Right lobe of liver (tissue), 6 donors: ENCODE results near the gene SPTB. TPM values are rescaled to one million over a fixed set of nuclear protein-coding genes. Genes with fewer than 3 reads are reported as not detected.
"Not testable (repeated sequence)": the region's sequence is repeated elsewhere in the genome, so short reads cannot be mapped to it uniquely, and the experiment has no call there.

Experiments used
- ATAC-seq, 4 donors: fragments of 200-7000 bp; cut with Tn5 transposase; one replicate each; pipeline ENCODE4 v1.9.1; 2020; ENCODE audit warnings: mild to moderate bottlenecking in 4 of 4, moderate library complexity in 4 of 4
- DNase-seq, 3 donors: peaks; one replicate each; pipeline ENCODE4 v3.0.0-alpha.2; 2020
- H3K27ac ChIP-seq, 3 donors: fragments of 200-600 bp; one replicate each; pipeline ENCODE4 v1.8.0; 2022
- H3K27me3 ChIP-seq, 2 donors: fragments of 200-600 bp; one replicate each; pipeline ENCODE4 v1.8.0; 2022
- H3K36me3 ChIP-seq, 4 donors: fragments of 200-600 bp; sonication (generic) in 1 of 4; one replicate each; pipeline versions ENCODE4 v1.5.1 to v1.8.0; 2017 to 2022; ENCODE audit warnings: control low read depth in 1 of 4
- H3K4me1 ChIP-seq, 4 donors: fragments of 200-600 bp; sonication (generic) in 1 of 4; one replicate each; pipeline versions ENCODE4 v1.5.1 to v1.8.0; 2017 to 2022; ENCODE audit warnings: control low read depth in 1 of 4
- H3K4me3 ChIP-seq, 3 donors: fragments of 200-600 bp; one replicate each; pipeline ENCODE4 v1.8.0; 2022
- H3K9me3 ChIP-seq, 4 donors: fragments of 200-600 bp; sonication (generic) in 1 of 4; one replicate each; pipeline versions ENCODE4 v1.5.1 to v1.8.0; 2017 to 2022; ENCODE audit warnings: control low read depth in 1 of 4
- CTCF ChIP-seq, 4 donors: fragments of 200-600 bp in 3 of 4; fragments of 450-650 bp in 1 of 4; IDR thresholded peaks; one replicate each; pipeline versions ENCODE4 v1.5.1 to v1.8.0; 2016 to 2022; ENCODE audit warnings: antibody characterized with exemption in 4 of 4, mild to moderate bottlenecking in 2 of 4
- POLR2A ChIP-seq: fragments of 450-650 bp; IDR thresholded peaks from one replicate; pipeline ENCODE4 v1.6.1; 2017; ENCODE audit warnings: antibody characterized with exemption, mild to moderate bottlenecking
- WGBS: methylation state at CpG from one replicate; pipeline ENCODE4 v1.1.6; 2018; ENCODE audit warnings: low coverage, low lambda C conversion rate; ENCODE audit not compliant: insufficient coverage; ENCODE audit errors: missing lambda C conversion rate; 5-methylcytosine and 5-hydroxymethylcytosine counted together
- intact Hi-C, 2 donors: fragments of 100-400 bp; cut with DNase I; formaldehyde crosslinking; loops; one replicate each; pipeline versions ENCODE4 v1.11.2 to v1.14.1; 2022
- total RNA-seq, 6 experiments: library from RNA; depleted of rRNA in 2 of 6; stranded (reverse); fragments of >200 nt in 2 of 6; fragmentation: NEBNext Ultra II Directional in 3 of 6; extraction: Animal tissue kit (Norgen Biotek cat#: 25700) in 3 of 6; gene quantifications; one replicate each; pipeline versions ENCODE4 v1.1.0 to v1.2.4, GENCODE V29; 2016 to 2023
- donor health status: DM: no; HTN: yes; CAD: no.
- donor health status: DM: no; HTN: no; CAD: no.
- donor health status: DM: no; HTN: no; CAD: no.
- donor health status: DM: no; HTN: yes; CAD: no.
- donor health status: DM: no; HTN: yes; CAD: no.

The SPTB gene
- total RNA-seq, 6 experiments from 2014 or later, result 0.12 to 2.4 (median 0.72) TPM

- 1% methylated on average over 35 of the region's 49 CpGs for WGBS
- no peaks in the 10 kb centered on the region for H3K36me3 ChIP-seq
- intact Hi-C loops, result no loop called here
- H3K27me3 ChIP-seq, result no peaks in the 10 kb centered on the region
- DNase-seq (peak; percentile 97 to 99 (median 98)), ATAC-seq (peak; percentile 98 to 99 (median 99))
- no peaks in the 10 kb centered on the region for H3K9me3 ChIP-seq
- peaks cover 0 to 27% (median 10%) of the 10 kb centered on the region in 4 donors for H3K4me1 ChIP-seq
- H3K4me3 ChIP-seq, result peak within 1 kb of the TSS; percentile 82 to 97 (median 96)
- TF ChIP-seq CTCF (IDR thresholded peaks at IDR 0.05) (no peak), POLR2A (peak; percentile 85)
- peak within 1 kb of the TSS; percentile 94 for H3K27ac ChIP-seq
These were observed 34.7 kb upstream of the SPTB start, which contains the start of gene CHURC1 for GRCh38 chr14:64914237-64915028. Gene CHURC1 (plus strand): TSS chr14:64914455. CDS start chr14:64914496, 41 bp downstream.

GRCh38 chr14:64913477-64913876, 33.8 kb upstream of the SPTB start:
- ATAC-seq, H3K36me3 ChIP-seq, H3K27ac ChIP-seq, intact Hi-C loops, H3K27me3 ChIP-seq, H3K9me3 ChIP-seq, DNase-seq: not testable (repeated sequence)
- WGBS, result 36% methylated on average over 5 of the region's 5 CpGs
- peak overlapping the region in 1 of 3 donors; percentile 82 for H3K4me3 ChIP-seq
- H3K4me1 ChIP-seq, result peaks cover 0 to 18% (median 8%) of the 10 kb centered on the region in 4 donors

GRCh38 chr14:64912261-64912660, 32.6 kb upstream of the SPTB start:
- Histone ChIP-seq H3K27ac (no peak overlapping the region), H3K9me3 (no peaks in the 10 kb centered on the region), H3K4me1 (peaks cover 0 to 12% (median 6%) of the 10 kb centered on the region in 4 donors), H3K4me3 (no peak overlapping the region), H3K36me3 (no peaks in the 10 kb centered on the region), H3K27me3 (no peaks in the 10 kb centered on the region)
- TF ChIP-seq CTCF (IDR thresholded peaks at IDR 0.05) (no peak), POLR2A (no peak)
- ATAC-seq, result no peak
- intact Hi-C loops, result no loop called here
- 0% methylated on average over 1 of the region's 1 CpG for WGBS
- no peak for DNase-seq

- Histone ChIP-seq H3K36me3 (no peaks in the 10 kb centered on the region), H3K27me3 (no peaks in the 10 kb centered on the region), H3K27ac (no peak overlapping the region), H3K4me1 (peaks cover 0 to 11% (median 5%) of the 10 kb centered on the region in 4 donors), H3K9me3 (no peaks in the 10 kb centered on the region), H3K4me3 (no peak overlapping the region)
- ATAC-seq (no peak), DNase-seq (no peak)
- TF ChIP-seq CTCF (IDR thresholded peaks at IDR 0.05) (peak in 3 of 4 donors; percentile 43 to 46 (median 45)), POLR2A (no peak)
- WGBS, result 33% methylated on average over 3 of the region's 3 CpGs
- intact Hi-C loops, result no loop called here
These were observed 31.3 kb upstream of the SPTB start for GRCh38 chr14:64910847-64911495.

GRCh38 chr14:64906022-64906421, 26.3 kb upstream of the SPTB start:
- intact Hi-C loops, result no loop called here

More at GRCh38 chr14:64906022-64906421, 26.3 kb upstream of the SPTB start:
- no peaks in the 10 kb centered on the region for H3K36me3 ChIP-seq
- ATAC-seq, result no peak
- H3K4me1 ChIP-seq, result peaks cover 0 to 8% (median 0%) of the 10 kb centered on the region in 4 donors
- H3K27ac ChIP-seq, result no peak overlapping the region
- TF ChIP-seq POLR2A, result no peak
- TF ChIP-seq CTCF (IDR thresholded peaks at IDR 0.05), result no peak
- no peak for DNase-seq
- no peaks in the 10 kb centered on the region for H3K27me3 ChIP-seq
- no peak overlapping the region for H3K4me3 ChIP-seq
- H3K9me3 ChIP-seq, result no peaks in the 10 kb centered on the region
- WGBS, result 74% methylated on average over 6 of the region's 6 CpGs
